Measurements from ENCODE around the gene OR2A1.
"Not testable (repeated sequence)": the region's sequence is repeated elsewhere in the genome, so short reads cannot be mapped to it uniquely, and the experiment has no call there.

- TF ChIP-seq CTCF, EP300 (IDR thresholded peaks at IDR 0.05): not testable (repeated sequence)
Measured at GRCh38 chr7:144305156-144305555, 7.1 kb upstream of the OR2A1 start.
